ENCODE data around the gene FAM110D.
A peak's percentile ranks its signal among the peaks of the same experiment; 100 is the strongest.

FAM110D gene

GRCh38 chr1:26163684-26164035 is 4.8 kb downstream of the FAM110D start:
- DNase-seq (ENCODE audit: low read depth), result no peak

- DNase-seq (ENCODE audit: low read depth), result no peak
Observed at GRCh38 chr1:26164036-26164860, 5.4 kb downstream of the FAM110D start.

GRCh38 chr1:26164861-26165842 is 6.3 kb downstream of the FAM110D start:
- no peak for DNase-seq (ENCODE audit: low read depth)

GRCh38 chr1:26166719-26167281 is 7.9 kb downstream of the FAM110D start:
- DNase-seq (ENCODE audit: low read depth), result no peak

- DNase-seq (ENCODE audit: low read depth), result no peak
Observed at GRCh38 chr1:26168410-26169197, 9.7 kb downstream of the FAM110D start, which contains the start of gene C1orf232. Gene C1orf232 (minus strand): TSS chr1:26168963. CDS start chr1:26168499, 464 bp downstream.

- no peak for DNase-seq (ENCODE audit: low read depth)
Observed at GRCh38 chr1:26169198-26169554, 10.3 kb downstream of the FAM110D start.

GRCh38 chr1:26169669-26170471 is 11.0 kb downstream of the FAM110D start, which contains the start of gene ZNF593:
Gene ZNF593 (plus strand): TSS chr1:26169908. CDS start chr1:26169984, 76 bp downstream.
- DNase-seq (ENCODE audit: low read depth), result peak; percentile 78

- DNase-seq (ENCODE audit: low read depth), result no peak
Observed at GRCh38 chr1:26170472-26170821, 11.6 kb downstream of the FAM110D start.

GRCh38 chr1:26171084-26172072 is 12.5 kb downstream of the FAM110D start, which contains the start of gene ZNF593OS:
Gene ZNF593OS (minus strand): TSS chr1:26171832. CDS start chr1:26171661, 171 bp downstream.
- no peak for DNase-seq (ENCODE audit: low read depth)

GRCh38 chr1:26175346-26175745 is 16.5 kb downstream of the FAM110D start:
- DNase-seq (ENCODE audit: low read depth), result no peak

GRCh38 chr1:26177182-26177684 is 18.4 kb downstream of the FAM110D start, which contains the start of gene CNKSR1:
Gene CNKSR1 (plus strand): TSS chr1:26177491. CDS start chr1:26177548, 57 bp downstream.
- no peak for DNase-seq (ENCODE audit: low read depth)

- no peak for DNase-seq (ENCODE audit: low read depth)
Observed at GRCh38 chr1:26180010-26180506, 21.2 kb downstream of the FAM110D start.

- no peak for DNase-seq (ENCODE audit: low read depth)
Observed at GRCh38 chr1:26181586-26182382, 22.9 kb downstream of the FAM110D start.

- no peak for DNase-seq (ENCODE audit: low read depth)
Observed at GRCh38 chr1:26182383-26182696, 23.5 kb downstream of the FAM110D start.

GRCh38 chr1:26184086-26184485 is 25.2 kb downstream of the FAM110D start:
- no peak for DNase-seq (ENCODE audit: low read depth)

- DNase-seq (ENCODE audit: low read depth), result no peak
Observed at GRCh38 chr1:26184883-26185282, 26.0 kb downstream of the FAM110D start.

GRCh38 chr1:26187882-26188281 is 29.0 kb downstream of the FAM110D start:
- DNase-seq (ENCODE audit: low read depth), result no peak

GRCh38 chr1:26188477-26188876 is 29.6 kb downstream of the FAM110D start:
- DNase-seq (ENCODE audit: low read depth), result no peak

Measured in stimulated activated CD8-positive, alpha-beta memory T cell treated with anti-CD3 and anti-CD28 coated beads, Interleukin-7, amount 100 ng/mL, for 24 hours (primary cell).